H1 (cell line): Measurements from ENCODE around the gene CMTM1. TPM values are rescaled to one million over a fixed set of nuclear protein-coding genes. Genes with fewer than 3 reads are reported as not detected.

Experiments
- CTCF ChIA-PET: fragments of 300-600 bp; sonication (Branson Sonifier 250); formaldehyde crosslinking; loops from one replicate; lab custom pipeline; 2021; ENCODE audit not compliant: partially characterized antibody; lab: Charles Lee
- POLR2A ChIA-PET: fragments of 300-600 bp; sonication (Branson Sonifier 250); formaldehyde crosslinking; loops from one replicate; lab custom pipeline; 2021; ENCODE audit warnings: inconsistent platforms; ENCODE audit not compliant: partially characterized antibody; lab: Charles Lee
- DNase-seq, 2 experiments: peaks; one replicate each; pipeline versions ENCODE4 v3.0.0 to v3.0.0-alpha.2; 2010 to 2022; ENCODE audit warnings: low spot score in 2 of 2, low read depth in 1 of 2, mixed read lengths in 1 of 2
- FAIRE-seq: peaks from 2 replicates; lab custom pipeline; 2011; peaks lifted over from hg19 to GRCh38; lab: Jason Lieb, UNC
- H2AFZ ChIP-seq: 2 replicates; pipeline ENCODE4 v1.8.1; 2012; ENCODE audit warnings: low read length, inconsistent platforms
- H2AK5ac ChIP-seq: 2 replicates; pipeline ENCODE4 v1.6.1; 2013; ENCODE audit warnings: low read depth, low read length
- H2BK120ac ChIP-seq: replicated peaks from 2 replicates; pipeline ENCODE3; 2013; ENCODE audit warnings: low read depth, low read length, inconsistent platforms
- H2BK12ac ChIP-seq: 2 replicates; pipeline ENCODE4 v1.6.1; 2013; ENCODE audit warnings: low read depth, low read length
- H2BK15ac ChIP-seq: 2 replicates; pipeline ENCODE4 v1.6.1; 2013; ENCODE audit warnings: low read length
- H2BK20ac ChIP-seq: 2 replicates; pipeline ENCODE4 v1.6.1; 2013; ENCODE audit warnings: low read length
- H2BK5ac ChIP-seq: 2 replicates; pipeline ENCODE4 v1.6.1; 2013; ENCODE audit warnings: low read depth, low read length
- H3K14ac ChIP-seq: 2 replicates; pipeline ENCODE4 v1.6.1; 2013; ENCODE audit warnings: inconsistent platforms; ENCODE audit not compliant: insufficient read length
- H3K18ac ChIP-seq: 2 replicates; pipeline ENCODE4 v1.6.1; 2013; ENCODE audit warnings: low read length; ENCODE audit errors: extremely low read depth
- H3K23ac ChIP-seq: 2 replicates; pipeline ENCODE4 v1.6.1; 2013; ENCODE audit warnings: inconsistent platforms; ENCODE audit not compliant: insufficient read length
- H3K23me2 ChIP-seq: 2 replicates; pipeline ENCODE4 v1.6.1; 2013; ENCODE audit warnings: low read depth, low read length
- H3K27ac ChIP-seq: 2 replicates; pipeline ENCODE4 v1.6.1; 2011; ENCODE audit warnings: low read depth, low read length, inconsistent platforms
- H3K27me3 ChIP-seq, 4 experiments: replicated peaks in 1 of 4; 1 replicate in 1 of 4; 2 replicates in 3 of 4; pipeline versions ENCODE4 v1.6.1 to v1.8.1; 2011 to 2013; ENCODE audit warnings: low read length in 3 of 4, mild to moderate bottlenecking in 3 of 4, inconsistent platforms in 2 of 4, mixed read lengths in 2 of 4, moderate library complexity in 1 of 4; ENCODE audit not compliant: control insufficient read depth in 3 of 4, insufficient read depth in 3 of 4; ENCODE audit errors: extremely low read depth in 1 of 4
- H3K36me3 ChIP-seq, 4 experiments: 2 replicates each; pipeline versions ENCODE4 v1.6.1 to v1.8.1; 2011 to 2013; ENCODE audit warnings: mild to moderate bottlenecking in 4 of 4, low read length in 3 of 4, moderate library complexity in 2 of 4, control low read depth in 1 of 4, inconsistent platforms in 1 of 4; ENCODE audit not compliant: insufficient read depth in 4 of 4, control insufficient read depth in 2 of 4
- H3K4ac ChIP-seq: replicated peaks from 2 replicates; pipeline ENCODE3; 2013; ENCODE audit warnings: low read length, low read depth, mixed read lengths, inconsistent platforms; ENCODE audit not compliant: insufficient read length
- H3K4me1 ChIP-seq, 4 experiments: replicated peaks in 1 of 4; 1 replicate in 1 of 4; 2 replicates in 3 of 4; pipeline versions ENCODE4 v1.6.1 to v1.8.1; 2011 to 2013; ENCODE audit warnings: low read length in 3 of 4, inconsistent platforms in 2 of 4, mixed read lengths in 1 of 4; ENCODE audit not compliant: insufficient read depth in 4 of 4, control insufficient read depth in 3 of 4
- H3K4me2 ChIP-seq, 2 experiments: 2 replicates each; pipeline versions ENCODE4 v1.6.1 to v1.8.1; 2011 to 2013; ENCODE audit warnings: low read depth in 2 of 2, low read length in 2 of 2, control low read depth in 1 of 2, inconsistent platforms in 1 of 2, mild to moderate bottlenecking in 1 of 2; ENCODE audit not compliant: insufficient read depth in 1 of 2
- H3K4me3 ChIP-seq, 4 experiments: fragments of 200-600, 300-600 bp in 1 of 4; sonication (generic), shearing (Covaris generic), sonication (Bioruptor Twin) in 1 of 4; 2 replicates each; pipeline versions ENCODE4 v1.5.1 to v1.8.1; 2011 to 2016; ENCODE audit warnings: low read length in 4 of 4, low read depth in 3 of 4, control low read depth in 2 of 4, inconsistent platforms in 2 of 4, mild to moderate bottlenecking in 2 of 4, mixed read lengths in 1 of 4, moderate library complexity in 1 of 4; ENCODE audit not compliant: insufficient read depth in 2 of 4; ENCODE audit errors: extremely low read depth in 1 of 4
- H3K56ac ChIP-seq: replicated peaks from 2 replicates; pipeline ENCODE3; 2013; ENCODE audit warnings: low read depth, mild to moderate bottlenecking, mixed read lengths, low read length, inconsistent platforms; ENCODE audit not compliant: insufficient read length
- H3K79me1 ChIP-seq: 2 replicates; pipeline ENCODE4 v1.6.1; 2013; ENCODE audit warnings: low read depth, low read length, control low read depth
- H3K79me2 ChIP-seq, 2 experiments: 2 replicates each; pipeline versions ENCODE4 v1.6.1 to v1.8.1; 2012 to 2013; ENCODE audit warnings: low read length in 2 of 2, mild to moderate bottlenecking in 2 of 2, inconsistent platforms in 1 of 2; ENCODE audit not compliant: insufficient read depth in 2 of 2, control insufficient read depth in 1 of 2
- H3K9ac ChIP-seq, 4 experiments: replicated peaks in 1 of 4; 1 replicate in 1 of 4; 2 replicates in 3 of 4; pipeline versions ENCODE4 v1.6.1 to v1.8.1; 2011 to 2013; ENCODE audit warnings: low read depth in 3 of 4, low read length in 3 of 4, control low read depth in 2 of 4, mild to moderate bottlenecking in 2 of 4, moderate library complexity in 2 of 4, inconsistent platforms in 1 of 4; ENCODE audit errors: extremely low read depth in 1 of 4
- H3K9me3 ChIP-seq, 2 experiments: 2 replicates each; pipeline versions ENCODE4 v1.6.1 to v1.8.1; 2012 to 2013; ENCODE audit warnings: mild to moderate bottlenecking in 2 of 2, moderate library complexity in 2 of 2, control low read depth in 1 of 2, inconsistent platforms in 1 of 2, low read depth in 1 of 2, low read length in 1 of 2, mixed read lengths in 1 of 2; ENCODE audit not compliant: insufficient read depth in 2 of 2
- H4K20me1 ChIP-seq, 2 experiments: replicated peaks in 1 of 2; 2 replicates each; pipeline versions ENCODE3 to v1.8.1; 2011 to 2013; ENCODE audit warnings: inconsistent platforms in 2 of 2, low read length in 2 of 2, mild to moderate bottlenecking in 1 of 2; ENCODE audit not compliant: insufficient read depth in 2 of 2, control insufficient read depth in 1 of 2
- H4K5ac ChIP-seq: 2 replicates; pipeline ENCODE4 v1.6.1; 2013; ENCODE audit warnings: low read length, low read depth, mixed read lengths, inconsistent platforms; ENCODE audit not compliant: insufficient read length
- H4K8ac ChIP-seq: 2 replicates; pipeline ENCODE4 v1.8.0; 2013; ENCODE audit warnings: mild to moderate bottlenecking, moderate library complexity, low read length, inconsistent platforms; ENCODE audit not compliant: insufficient read depth; ENCODE audit errors: extremely low read depth
- H4K91ac ChIP-seq: replicated peaks from 2 replicates; pipeline ENCODE3; 2013; ENCODE audit warnings: low read length, mixed read lengths, inconsistent platforms; ENCODE audit not compliant: insufficient read length
- CBX5 ChIP-seq: fragments of 300-800, 300-1000 bp; sonication (generic); IDR thresholded peaks from 2 replicates; pipeline ENCODE4 v1.7.1; 2016; ENCODE audit warnings: antibody characterized with exemption, low read length, low read depth
- WGBS, 2 experiments: shearing (Covaris generic) in 1 of 2; methylation state at CpG; one replicate each; pipeline versions ENCODE4 v1.1.6 to v1.1.7; 2013 to 2015; ENCODE audit warnings: low lambda C conversion rate in 2 of 2, mixed read lengths in 2 of 2, inconsistent platforms in 1 of 2, low coverage in 1 of 2, missing lambda C conversion rate in 1 of 2; ENCODE audit not compliant: insufficient replicate concordance in 2 of 2, insufficient coverage in 1 of 2, insufficient read length in 1 of 2; ENCODE audit errors: extremely low coverage in 1 of 2, missing lambda C conversion rate in 1 of 2; 5-methylcytosine and 5-hydroxymethylcytosine counted together
- polyA plus RNA-seq, 7 experiments: library from polyadenylated mRNA; depleted of rRNA in 3 of 7; stranded (reverse) in 5 of 7; unstranded in 2 of 7; fragments of >200 nt in 5 of 7; fragments of 200-250 nt in 2 of 7; gene quantifications; 1 replicate in 5 of 7; 2 replicates in 1 of 7; 4 replicates in 1 of 7; pipeline versions ENCODE4 v1.2.1 to v1.2.3, GENCODE V29; 2011 to 2013; ENCODE audit warnings: missing spikeins in 2 of 7, mixed read lengths in 2 of 7
- total RNA-seq: library from RNA; stranded (reverse); fragmentation: NEBNext Ultra II Directional; extraction: Animal tissue kit (Norgen Biotek cat#: 25700); gene quantifications from 2 replicates; pipeline ENCODE4 v1.2.1, GENCODE V29; 2021

CMTM1 gene
- total and polyA plus RNA-seq, 2 of the 8 experiments (the other 6 are each of a cell fraction or from before 2014, with no cell fraction given): 1.2 to 2.0 TPM

DNA sequence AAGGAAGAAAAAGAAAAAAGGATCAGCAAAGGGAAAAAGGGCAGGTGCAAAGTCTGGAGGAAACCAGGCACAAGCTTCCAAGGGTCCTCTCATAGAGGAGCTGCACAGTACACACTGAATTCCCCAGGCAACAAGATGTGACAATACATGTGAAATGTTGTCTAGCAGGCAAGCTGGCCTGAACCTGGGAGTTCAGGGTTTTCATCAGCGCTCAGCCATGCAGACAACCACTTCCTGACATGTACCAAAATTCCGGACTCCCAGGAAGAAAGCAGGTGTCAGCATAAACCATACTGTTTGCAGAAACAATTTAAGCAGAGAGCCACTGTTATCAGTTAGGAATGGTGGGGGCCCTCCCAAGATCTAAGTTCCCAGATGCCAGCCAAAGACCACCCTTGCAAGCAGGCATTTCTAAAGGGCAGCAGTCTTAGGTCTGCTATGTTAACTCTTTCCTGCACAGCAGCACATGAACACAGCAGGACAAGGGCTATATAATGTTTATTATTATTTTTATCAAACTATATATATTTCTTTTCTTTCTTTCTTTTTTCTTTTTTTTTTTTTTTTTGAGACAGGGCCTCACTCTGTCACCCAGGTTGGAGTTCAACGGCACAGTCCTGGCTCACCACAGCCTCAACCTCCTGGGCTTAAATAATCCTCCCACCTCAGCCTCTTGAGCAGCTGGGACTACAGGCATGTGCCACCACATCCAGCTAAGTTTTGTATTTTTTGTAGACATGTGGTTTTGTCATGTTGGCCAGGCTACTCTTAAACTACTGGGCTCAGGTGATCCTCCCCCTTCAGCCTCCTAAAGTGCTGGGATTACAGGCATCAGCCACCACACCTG is 26.4 kb upstream of the CMTM1 start:
- no peaks in the 10 kb centered on the region for H4K20me1 ChIP-seq
- no peak for TF ChIP-seq CBX5
- no peak overlapping the region for H3K56ac ChIP-seq
- H3K27me3 ChIP-seq: no peaks in the 10 kb centered on the region
- no peaks in the 10 kb centered on the region for H3K79me1 ChIP-seq
- no peak overlapping the region for H3K23ac ChIP-seq
- no peak overlapping the region for H4K5ac ChIP-seq
- H2BK12ac ChIP-seq: no peak overlapping the region
- DNase-seq: no peak
- H3K18ac ChIP-seq: no peak overlapping the region
- no peak overlapping the region for H4K91ac ChIP-seq
- H3K79me2 ChIP-seq: no peaks in the 10 kb centered on the region
- no peak overlapping the region for H2AFZ ChIP-seq
- H2BK120ac ChIP-seq: no peak overlapping the region
- H2BK15ac ChIP-seq: no peak overlapping the region
- no peaks in the 10 kb centered on the region for H3K9me3 ChIP-seq
- H3K4ac ChIP-seq: no peak overlapping the region
- CTCF ChIA-PET: interaction anchor here (1.2 to 1.6 kb wide), 3 partner anchors 13 to 111 kb away, joined by 3 to 5 read pairs (median 3); no protein-coding TSS in a partner anchor
- no peak overlapping the region for H2BK20ac ChIP-seq
- peaks cover 0 to 10% (median 4%) of the 10 kb centered on the region in 4 experiments; a peak in 4 of 7 replicates for H3K4me1 ChIP-seq
- WGBS, 2 experiments: 85% methylated on average over 3 of the region's 3 CpGs; no CpG with 5 or more reads in 1 of the 2 experiments
- no peak for FAIRE-seq
- no peak overlapping the region for H4K8ac ChIP-seq
- H3K23me2 ChIP-seq: no peaks in the 10 kb centered on the region
- H3K27ac ChIP-seq: no peak overlapping the region
- POLR2A ChIA-PET: interaction anchor here (1.5 kb wide), 2 partner anchors 10 to 17 kb away, joined by 4 read pairs; no protein-coding TSS in a partner anchor
- no peak overlapping the region for H2AK5ac ChIP-seq
- H2BK5ac ChIP-seq: no peak overlapping the region
- no peak overlapping the region for H3K14ac ChIP-seq
- H3K4me3 ChIP-seq: no peak overlapping the region
- H3K36me3 ChIP-seq: no peaks in the 10 kb centered on the region
- H3K9ac ChIP-seq: no peak overlapping the region
- H3K4me2 ChIP-seq: no peak overlapping the region
